Activated naive CD4-positive, alpha-beta T cell (primary cell): ENCODE data around the gene ZNF276.

Experiments used
- DNase-seq, 4 experiments: peaks; one replicate each; lab custom pipeline; 2025; lab: John Stamatoyannopoulos, UW

ZNF276 gene

DNA sequence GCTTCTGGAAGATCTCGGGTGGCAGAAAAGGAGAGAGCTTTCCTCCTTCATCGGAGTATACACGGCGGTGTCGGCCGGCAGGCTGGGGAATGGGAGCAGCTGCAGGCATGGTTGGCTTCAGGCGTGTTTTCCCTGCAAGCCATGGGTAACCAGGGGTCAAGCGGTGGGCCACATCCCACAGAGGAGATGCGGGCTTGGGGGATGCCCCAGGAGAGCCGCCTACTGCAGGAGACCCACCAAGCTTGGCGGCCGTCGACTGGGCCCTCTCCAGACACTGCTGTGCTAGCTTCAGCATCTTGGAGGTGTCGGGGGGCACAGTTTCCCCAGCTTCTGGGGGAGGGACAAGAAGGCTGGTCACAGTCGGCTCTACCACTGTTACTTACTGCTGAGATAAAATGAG, 4.8 kb upstream of the ZNF276 start:
- DNase-seq, result no peak

DNA sequence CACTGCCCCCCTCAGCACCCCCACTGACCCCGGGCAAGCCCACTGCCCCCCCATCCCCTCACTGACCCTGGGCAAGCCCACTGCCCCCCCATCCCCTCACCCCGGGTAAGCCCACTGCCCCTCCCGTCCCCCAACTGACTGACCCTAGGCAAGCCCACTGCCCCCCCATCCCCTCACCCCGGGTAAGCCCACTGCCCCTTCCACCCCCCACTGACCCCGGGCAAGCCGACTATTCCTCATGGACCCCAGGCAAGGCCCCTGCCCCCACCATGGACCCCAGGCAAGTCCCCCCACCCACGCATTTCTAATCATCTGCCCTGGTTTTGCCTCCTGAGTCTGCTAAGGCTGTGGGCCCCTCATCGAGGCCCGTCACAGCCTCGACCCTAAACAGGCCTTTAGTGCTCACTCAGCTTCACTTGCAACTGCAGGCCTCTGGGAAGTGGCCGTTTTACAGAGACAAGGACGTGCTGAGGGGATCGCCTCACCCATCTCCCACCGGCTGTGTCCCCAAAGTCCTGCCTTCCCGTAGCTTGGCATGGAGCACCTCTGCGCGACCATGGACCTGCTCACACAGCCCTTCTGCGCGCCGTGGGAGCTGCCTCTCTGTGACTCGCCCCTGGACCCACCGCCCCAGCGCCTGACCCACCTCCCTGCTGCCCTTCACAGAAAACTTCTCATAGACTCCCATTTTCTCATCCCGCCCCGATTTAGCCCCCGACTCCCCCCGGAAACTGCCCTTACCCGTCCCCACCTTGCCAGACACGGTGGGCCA, 4.2 kb upstream of the ZNF276 start:
- DNase-seq, result no peak

GRCh38 chr16:89717688-89718505, 3.4 kb upstream of the ZNF276 start:
- DNase-seq, result no peak

GRCh38 chr16:89720551-89720812, 855 bp upstream of the ZNF276 start:
- no peak for DNase-seq

DNA sequence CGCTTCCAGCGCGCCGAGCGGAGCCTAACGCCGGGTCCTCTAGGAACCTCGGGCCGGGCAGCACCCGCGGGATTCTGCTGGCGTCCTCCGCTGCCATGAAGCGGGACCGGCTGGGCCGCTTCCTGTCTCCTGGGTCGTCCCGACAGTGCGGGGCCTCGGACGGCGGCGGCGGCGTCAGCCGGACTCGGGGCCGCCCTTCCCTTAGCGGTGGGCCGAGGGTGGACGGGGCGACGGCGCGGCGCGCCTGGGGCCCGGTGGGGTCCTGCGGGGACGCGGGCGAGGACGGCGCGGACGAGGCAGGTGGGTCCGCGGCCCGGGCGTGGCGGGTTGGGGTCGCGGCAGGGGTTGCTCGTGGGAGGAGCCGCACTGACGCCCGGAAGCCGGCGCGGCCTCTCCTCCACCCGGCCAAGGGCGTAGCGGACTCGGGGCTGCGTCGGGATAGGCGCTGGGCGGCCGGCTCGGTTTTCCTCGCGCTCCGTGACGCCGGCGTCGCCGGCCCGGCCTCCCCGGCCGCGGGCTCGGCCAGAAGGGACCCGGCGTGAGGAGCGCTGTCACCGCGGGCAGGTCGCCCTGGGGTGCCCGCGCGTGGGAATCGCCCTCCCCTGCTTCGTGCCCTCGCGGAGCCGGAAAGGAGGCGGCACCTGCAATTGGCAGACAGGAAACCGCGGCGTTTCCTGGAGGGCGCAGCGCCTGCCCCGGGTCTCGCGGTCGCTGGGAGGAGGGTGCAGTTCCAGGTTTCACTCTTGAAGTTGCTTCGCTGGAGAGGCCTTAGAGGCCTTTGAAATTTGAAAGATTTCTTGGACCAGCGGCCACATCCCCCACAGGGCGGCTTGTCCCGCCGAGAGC, 432 bp downstream of the ZNF276 start:
- peak; percentile 54 to 87 (median 72) for DNase-seq

- DNase-seq, result peak in 3 of 4 experiments; percentile 43 to 68 (median 55)
Observed at GRCh38 chr16:89722392-89723278, 1.3 kb downstream of the ZNF276 start.

DNA sequence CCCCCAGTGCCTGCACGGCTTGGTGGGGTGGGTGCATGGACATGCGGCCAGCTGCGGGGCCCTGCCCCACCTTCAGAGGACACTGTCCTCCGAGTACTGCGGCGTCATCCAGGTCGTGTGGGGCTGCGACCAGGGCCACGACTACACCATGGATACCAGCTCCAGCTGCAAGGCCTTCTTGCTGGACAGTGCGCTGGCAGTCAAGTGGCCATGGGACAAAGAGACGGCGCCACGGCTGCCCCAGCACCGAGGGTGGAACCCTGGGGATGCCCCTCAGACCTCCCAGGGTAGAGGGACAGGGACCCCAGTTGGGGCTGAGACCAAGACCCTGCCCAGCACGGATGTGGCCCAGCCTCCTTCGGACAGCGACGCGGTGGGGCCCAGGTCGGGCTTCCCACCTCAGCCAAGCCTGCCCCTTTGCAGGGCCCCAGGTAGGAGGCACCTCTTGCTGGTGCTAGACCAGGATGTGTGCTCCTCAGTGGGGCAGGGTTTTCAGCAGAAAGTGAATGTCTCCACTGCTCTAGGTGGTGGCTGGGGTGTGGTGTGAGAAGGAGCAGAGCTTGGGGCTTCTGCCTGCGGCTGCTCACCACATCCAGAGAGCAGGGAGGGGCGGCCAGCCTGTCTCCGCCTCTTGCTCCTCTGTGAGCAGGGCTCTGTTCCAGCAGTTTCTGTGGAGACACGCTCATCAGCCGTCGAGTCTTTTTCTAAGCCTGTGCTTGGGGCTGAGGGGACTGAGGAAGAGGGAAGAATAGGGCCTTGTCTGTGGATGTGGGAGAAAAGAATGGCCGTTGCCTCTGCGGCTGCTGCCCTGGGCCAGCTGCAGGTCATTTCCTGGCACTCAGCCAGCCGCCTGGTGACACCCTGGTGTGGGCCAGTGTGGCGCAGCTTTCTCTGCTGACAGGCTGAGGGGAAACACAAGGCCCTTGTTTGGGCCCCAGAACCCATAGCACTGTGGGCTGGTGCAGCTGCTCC, 2.2 kb downstream of the ZNF276 start:
- DNase-seq, result peak in 3 of 4 experiments; percentile 35 to 72 (median 57)

DNA sequence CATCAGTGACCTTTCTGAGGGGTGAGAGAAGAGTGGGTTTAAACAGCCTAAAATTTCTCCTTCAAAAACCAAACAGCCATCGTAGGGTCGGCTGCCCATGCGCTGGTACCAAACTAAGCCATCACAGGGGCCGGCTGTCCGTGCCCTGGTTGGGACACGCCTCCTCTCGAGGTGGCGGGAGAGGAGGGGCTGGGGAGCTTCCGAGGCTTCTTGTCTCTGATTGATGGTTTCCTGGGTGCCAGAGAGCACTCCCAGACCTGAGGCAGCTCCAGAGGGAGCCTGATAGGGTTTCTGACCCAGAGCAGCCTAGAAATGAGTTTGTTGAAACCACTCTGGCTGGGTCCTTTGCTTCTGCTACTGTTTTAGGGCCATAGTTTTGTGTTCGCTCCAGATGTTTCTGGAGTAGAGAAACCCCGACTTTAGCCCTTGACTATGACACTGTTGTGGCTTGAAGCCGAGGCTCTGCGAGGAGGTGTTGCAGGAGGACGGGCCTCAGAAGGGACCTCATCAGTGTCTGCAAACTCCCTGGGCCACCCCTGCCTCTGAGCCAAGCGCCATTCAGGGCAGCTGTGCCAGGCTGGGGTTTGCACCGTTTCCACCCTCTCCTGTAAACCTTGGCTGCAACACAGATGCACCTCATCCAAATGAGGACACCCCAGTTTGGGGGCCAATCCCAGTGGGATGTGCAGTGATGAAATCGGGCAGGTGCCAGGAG, 6.2 kb downstream of the ZNF276 start:
- no peak for DNase-seq

DNA sequence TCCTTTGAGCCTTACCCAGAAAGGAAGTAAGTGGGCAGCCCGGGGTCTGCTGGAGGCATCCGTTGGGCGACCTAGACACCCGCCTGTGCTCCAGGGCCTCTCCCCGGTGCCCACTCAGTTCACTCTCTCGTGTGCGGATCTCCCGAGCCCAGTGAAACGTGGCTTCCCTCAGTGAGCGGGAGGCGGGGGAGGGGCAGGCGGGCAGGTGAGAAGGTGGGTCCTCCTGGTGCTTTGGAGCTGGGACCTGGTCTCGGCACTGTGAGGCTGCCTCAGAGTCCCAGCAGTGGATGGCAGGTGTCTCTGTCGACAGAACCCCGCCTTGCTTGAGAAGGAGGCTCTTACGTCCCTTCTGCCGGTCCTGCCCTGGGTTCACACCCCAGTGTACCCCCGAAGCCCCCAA, 8.0 kb downstream of the ZNF276 start:
- DNase-seq, result no peak

DNA sequence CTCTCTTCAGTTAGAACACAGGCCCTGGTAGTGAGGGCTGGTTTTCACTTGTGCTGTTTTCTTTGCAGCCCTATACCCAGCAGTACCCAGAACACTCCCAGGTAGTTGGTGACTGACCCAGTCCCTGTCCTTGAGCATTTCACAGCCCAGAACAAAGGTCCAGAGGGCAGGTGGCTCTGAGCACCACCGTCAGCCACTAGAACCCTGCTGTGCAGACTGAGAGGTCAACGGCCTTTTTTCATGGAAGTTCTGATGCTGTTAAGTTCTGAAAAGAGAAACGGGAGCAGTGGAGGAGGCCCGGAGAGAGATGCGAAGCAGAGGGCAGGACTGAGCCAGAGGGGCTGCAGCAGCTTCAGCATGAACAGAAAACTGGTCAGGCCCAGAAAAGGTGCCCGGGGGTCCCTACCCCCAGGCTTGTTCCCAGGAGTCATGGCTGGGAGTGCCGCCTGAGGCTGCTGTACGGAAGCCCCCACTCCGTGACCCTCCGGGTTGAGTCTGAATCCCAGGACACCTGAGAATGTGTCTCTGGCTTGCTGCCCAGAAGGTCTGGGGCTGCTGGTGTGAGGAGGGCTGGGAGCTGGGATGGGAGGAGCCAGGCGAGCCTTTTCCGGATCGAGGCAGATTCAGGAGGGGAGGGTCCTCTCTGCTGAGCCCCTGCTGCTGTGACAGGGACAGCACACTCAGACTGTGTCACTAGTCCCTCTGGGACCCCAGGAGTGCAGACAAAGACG, 8.7 kb downstream of the ZNF276 start:
- DNase-seq, result no peak

DNA sequence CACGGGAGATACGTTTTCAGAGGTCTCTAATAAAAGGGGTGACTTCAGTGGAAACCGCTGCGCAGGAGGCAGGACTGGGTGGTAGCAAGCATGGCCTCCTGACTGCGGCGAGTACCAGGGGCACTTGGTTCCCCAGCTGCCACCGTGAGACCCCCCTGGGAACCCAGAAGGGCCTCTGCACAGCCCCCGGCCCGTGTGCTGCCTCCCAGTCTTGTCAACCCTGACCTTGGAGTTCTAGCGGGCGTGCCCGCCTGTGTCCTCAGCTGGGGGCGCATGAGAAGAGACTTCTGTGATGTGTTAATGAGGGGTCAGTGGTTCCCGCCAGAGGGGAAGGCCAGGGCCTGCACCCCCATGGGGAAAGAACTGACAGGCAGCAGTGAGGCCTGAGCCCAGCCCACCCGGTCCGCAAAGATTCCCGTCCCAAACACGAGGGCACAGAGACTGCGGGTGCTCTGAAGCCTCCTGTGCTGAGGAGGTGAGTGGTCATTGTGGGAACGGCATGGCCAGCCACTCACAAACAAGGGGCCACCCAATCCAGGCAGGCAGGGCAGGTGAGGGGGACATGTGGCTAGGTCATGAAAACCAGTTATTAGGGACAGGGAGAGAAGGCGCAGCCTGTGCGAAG, 9.4 kb downstream of the ZNF276 start:
- DNase-seq, result no peak

GRCh38 chr16:89732142-89732917, 11.0 kb downstream of the ZNF276 start:
- no peak for DNase-seq

DNA sequence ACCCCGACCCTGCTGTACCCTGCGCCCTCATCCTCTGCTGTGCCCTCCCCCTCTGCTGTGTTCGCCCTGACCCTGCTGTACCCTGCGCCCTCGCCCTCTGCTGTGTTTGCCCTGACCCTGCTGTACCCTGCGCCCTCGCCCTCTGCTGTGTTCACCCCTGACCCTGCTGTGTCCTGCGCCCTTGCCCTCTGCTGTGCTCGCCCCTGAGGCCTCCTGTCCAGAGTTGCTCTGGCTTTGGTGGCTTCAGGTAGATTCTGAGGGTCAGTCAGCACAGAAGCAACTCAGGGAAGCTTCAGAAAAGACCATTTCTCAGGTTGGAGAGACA, 11.5 kb downstream of the ZNF276 start:
- DNase-seq, result no peak

GRCh38 chr16:89733322-89733721, 12.0 kb downstream of the ZNF276 start:
- no peak for DNase-seq

DNA sequence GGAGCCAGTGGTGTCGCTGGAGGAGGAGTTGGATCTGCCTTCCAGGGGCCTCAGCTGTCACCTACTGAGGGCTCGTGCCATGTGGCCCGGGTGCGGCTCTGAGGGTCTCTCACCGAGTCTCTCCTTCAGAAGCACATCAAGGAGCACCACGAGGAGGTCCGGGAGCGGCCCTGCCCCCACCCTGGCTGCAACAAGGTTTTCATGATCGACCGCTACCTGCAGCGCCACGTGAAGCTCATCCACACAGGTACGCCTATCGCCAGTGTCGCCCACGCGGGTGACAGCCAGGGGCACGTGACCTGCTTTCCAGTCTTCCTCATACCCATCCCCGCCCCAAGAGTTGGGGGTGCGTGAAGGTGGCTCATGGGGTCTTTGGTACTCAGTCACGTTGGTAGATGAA, 12.5 kb downstream of the ZNF276 start:
- DNase-seq, result no peak

- DNase-seq, result no peak
Observed at GRCh38 chr16:89736554-89736953, 15.2 kb downstream of the ZNF276 start.

- DNase-seq, result peak in 2 of 4 experiments; percentile 27 to 31
Observed at GRCh38 chr16:89737341-89738071, 16.2 kb downstream of the ZNF276 start.
